NCI-H2171 (cell line): ENCODE data around the gene RSPRY1.
A peak's percentile ranks its signal among the peaks of the same experiment; 100 is the strongest.
"Not testable (repeated sequence)": the region's sequence is repeated elsewhere in the genome, so short reads cannot be mapped to it uniquely, and the experiment has no call there.

Experiments used
- DNase-seq: peaks from one replicate; lab custom pipeline; 2025; lab: John Stamatoyannopoulos, UW

The RSPRY1 gene

GRCh38 chr16:57271867-57272495 lies 85.9 kb downstream of the RSPRY1 start:
- DNase-seq, result no peak

DNA sequence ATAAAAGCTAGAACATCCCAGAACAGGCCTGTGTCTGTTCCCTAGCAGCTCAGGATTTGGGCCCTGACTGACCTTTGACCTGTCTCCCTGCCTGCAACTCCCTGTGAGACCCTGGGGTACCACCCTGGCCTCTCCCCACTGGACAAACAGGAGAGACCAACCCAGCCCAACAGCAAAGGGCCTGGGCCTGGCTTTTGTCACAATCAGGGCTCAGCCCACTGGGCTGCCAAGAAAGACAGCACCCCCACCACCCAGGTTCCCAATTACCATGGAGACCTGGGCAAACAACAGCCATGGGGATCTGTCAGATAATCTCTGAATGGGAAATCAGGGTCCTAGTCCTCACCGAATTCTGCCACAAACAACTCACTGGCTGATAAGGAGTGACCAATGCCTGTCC lies 87.2 kb downstream of the RSPRY1 start:
- DNase-seq, result no peak

DNA sequence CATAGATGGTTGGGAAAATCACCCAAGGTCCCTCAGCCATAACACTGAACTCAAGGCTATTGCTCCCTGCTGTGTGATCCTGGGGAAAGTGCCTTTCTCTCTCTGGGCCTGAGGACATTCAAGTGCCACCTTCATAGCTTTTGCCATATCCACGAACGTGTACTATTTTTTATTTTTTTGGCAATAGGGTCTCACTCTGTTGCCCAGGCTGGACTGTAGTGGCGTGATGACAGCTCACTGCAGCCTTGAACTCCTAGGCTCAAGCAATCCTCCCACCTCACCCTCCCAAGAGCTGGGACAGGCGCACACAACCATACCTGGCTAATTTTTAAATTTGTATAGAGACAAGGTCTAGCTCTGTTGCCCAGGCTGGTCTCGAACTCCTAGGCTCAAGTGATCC lies 87.7 kb downstream of the RSPRY1 start:
- DNase-seq, result no peak

DNA sequence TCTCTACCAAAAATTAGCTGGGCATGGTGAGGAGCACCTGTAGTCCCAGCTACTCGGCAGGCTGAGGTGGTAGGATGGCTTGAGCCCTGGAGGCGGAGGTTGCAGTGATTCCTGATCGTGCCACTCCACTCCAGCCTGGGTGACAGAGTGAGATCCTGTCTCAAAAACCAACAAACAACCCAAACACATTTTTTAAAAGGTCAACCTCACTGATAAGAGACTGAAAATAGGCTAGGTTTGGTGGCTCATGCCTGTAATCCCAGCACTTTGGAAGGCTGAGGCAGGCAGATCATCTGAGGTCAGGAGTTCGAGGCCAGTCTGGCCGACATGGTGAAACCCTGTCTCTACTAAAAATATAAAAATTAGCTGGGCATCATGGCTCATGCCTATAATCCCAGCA lies 89.8 kb downstream of the RSPRY1 start:
- not testable (repeated sequence) for DNase-seq

GRCh38 chr16:57276596-57276995 lies 90.5 kb downstream of the RSPRY1 start:
- DNase-seq, result no peak

DNA sequence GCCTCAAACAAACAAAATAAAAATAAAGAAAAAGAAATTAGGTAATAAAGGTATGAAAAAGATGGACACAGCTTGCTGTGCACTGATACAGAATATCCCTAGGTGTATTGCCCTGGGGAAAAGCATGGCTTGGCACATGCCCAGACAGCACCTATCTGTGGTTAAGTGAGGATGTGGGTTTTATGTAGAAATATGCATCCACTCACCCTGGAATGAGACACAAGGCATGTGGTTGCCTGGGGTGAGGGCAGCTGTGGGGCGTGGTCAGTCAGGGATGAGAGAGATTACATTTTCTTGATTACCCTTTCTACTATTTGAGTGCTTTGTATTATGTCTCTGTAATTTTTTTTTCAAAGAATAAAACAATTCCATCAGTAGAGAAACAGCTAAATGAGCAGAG lies 91.5 kb downstream of the RSPRY1 start:
- DNase-seq, result no peak

DNA sequence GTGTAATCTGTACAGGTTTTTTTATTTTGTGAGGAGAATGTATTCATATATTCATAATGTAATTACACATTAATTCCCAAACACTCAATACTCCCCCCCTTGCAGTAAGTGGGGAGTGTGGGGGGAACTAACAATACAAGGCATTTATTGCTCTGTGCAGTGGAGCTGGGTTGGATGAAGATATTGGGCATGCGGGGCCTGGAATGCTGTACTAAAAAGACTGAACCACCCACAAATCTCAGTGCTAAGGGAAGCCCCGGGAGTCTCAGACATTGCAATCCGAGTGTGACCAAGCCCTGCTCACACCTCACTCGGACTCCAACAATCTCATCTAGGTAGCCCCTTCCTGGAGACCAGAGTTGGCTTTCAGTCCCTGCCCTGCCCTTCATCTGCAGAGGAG lies 92.4 kb downstream of the RSPRY1 start:
- DNase-seq, result no peak

GRCh38 chr16:57279780-57280638 lies 93.9 kb downstream of the RSPRY1 start:
- DNase-seq, result no peak

- DNase-seq, result no peak
Measured at GRCh38 chr16:57281791-57282190, 95.7 kb downstream of the RSPRY1 start.

GRCh38 chr16:57282510-57283213 lies 96.5 kb downstream of the RSPRY1 start:
- no peak for DNase-seq

- no peak for DNase-seq
Measured at GRCh38 chr16:57283214-57283958, 97.3 kb downstream of the RSPRY1 start.

DNA sequence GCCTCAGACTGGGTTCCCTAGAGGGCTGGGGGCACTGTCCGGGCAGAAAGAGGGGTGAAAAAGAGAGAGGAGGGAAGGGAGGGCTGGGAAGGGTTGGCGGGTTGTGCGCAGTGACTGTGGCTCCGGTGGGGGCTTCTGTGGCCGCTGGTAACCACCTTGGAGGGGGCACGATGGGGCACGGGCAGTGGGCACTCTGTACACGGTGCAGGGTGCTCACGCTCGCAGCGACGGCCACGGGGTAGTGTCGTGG lies 97.8 kb downstream of the RSPRY1 start:
- DNase-seq, result no peak

- peak; percentile 62 for DNase-seq
Measured at GRCh38 chr16:57284209-57284951, 98.3 kb downstream of the RSPRY1 start, which contains the start of gene PLLP. Gene PLLP (minus strand): TSS chr16:57284672. CDS start chr16:57284540, 132 bp downstream.

DNA sequence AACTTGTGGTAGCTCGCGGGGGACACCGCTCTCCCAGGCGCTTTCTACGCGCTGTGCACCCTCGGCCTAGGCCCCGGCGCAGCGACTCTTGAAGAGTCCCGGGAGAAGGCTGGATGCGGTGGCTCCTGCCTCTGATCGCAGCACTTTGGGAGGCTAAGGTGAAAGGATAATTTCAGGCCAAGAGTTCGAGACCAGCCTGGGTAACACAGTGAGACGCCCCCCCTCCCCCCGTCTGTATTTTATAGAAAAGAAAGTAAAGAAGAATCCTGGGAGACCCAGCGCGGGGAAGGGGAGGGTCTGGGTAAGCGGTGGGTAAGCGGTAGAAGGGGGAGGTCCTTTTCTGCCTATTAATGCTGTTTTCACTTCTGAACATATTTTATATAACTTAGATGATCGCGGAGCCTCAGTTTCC lies 98.8 kb downstream of the RSPRY1 start:
- peak; percentile 18 for DNase-seq

DNA sequence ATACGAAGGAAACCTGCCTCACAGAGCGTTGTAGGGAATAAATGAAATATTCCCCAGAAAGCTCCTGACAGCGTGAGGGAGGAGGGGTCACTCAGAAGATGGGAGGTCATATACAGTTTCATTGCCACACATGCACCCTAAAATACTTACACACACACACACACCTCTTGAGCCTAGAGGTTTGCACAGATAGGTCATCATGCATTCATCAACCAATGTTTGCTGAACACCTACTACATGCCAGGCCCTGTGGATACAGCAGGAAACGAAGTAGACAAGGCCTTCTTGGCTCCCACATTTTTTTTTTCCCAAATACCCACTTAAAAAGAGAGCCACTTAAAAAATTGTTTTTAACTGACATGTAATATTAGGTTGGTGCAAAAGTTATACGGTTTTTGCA lies 99.2 kb downstream of the RSPRY1 start:
- no peak for DNase-seq

DNA sequence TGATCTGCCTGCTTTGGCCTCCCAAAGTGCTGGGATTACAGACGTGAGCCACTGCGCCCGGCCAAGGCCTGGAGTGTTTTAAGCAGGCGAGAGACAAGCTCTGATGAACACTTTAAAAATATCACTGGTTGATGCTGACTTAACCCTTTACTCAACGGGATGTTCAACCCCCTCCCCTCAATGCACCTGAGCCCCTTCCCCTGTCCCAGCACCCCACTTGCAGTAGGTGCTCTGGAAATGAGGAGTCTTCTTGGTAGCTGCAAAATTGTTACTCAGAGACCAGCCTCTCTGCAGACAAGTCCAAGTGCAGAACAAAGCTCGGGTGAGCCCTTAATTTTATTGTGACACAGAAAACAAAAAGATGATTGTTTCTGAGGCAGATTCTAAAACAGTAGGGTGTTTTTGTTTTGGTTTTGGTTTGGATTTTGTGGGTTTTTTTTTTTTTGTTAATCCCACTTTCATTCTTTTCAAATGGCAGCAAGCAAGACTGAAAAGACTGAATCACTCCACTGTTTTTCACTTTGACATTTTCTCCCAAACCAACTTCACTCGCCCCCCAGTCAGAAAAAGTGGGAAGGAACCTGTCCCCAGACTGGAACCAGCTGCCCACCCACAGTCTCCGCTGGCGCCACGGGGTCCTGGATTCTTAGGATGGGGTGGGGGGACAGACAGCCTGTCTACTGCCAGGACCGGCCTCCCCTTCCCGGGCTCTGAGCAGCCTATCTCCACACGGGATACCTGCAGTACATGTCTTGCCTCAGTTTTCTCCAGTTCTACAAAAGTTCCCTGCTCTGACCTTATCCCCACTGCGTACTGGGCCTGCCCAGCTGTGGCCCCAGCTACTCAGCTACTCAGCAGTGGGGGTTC lies 103.5 kb downstream of the RSPRY1 start:
- DNase-seq, result no peak
